Ishikawa (cell line): ENCODE results near the gene MRPL11.

Experiments used
- RAD21 ChIP-seq: IDR thresholded peaks from 2 replicates; pipeline ENCODE4 v1.6.1; 2012; ENCODE audit warnings: low read depth
- TAF1 ChIP-seq: IDR thresholded peaks from 2 replicates; pipeline ENCODE4 v1.6.1; 2012; ENCODE audit warnings: low read depth, mild to moderate bottlenecking

DNA sequence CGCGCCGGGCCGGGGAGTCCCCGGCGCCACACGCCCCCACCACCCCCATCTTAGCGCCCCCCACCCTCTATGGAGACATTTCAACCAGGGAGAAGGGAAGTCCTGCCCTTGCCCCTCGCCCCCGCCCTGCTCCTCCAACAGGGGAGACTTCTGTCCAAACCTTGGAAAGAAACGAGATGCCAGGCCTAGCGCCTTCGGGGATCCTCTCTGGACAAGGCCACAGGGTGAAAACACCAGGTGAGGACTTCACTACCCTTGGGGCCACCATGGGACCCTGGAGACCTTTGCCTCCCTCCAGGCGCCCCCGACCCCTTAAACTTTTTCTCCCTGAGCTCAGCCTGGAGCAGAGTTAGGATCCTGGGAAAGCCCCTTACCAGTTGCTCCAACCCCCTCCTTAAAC, 29.4 kb downstream of the MRPL11 start:
- TF ChIP-seq TAF1 (no peak), RAD21 (no peak)
